ENCODE results near the gene GART. TPM values are rescaled to one million over a fixed set of nuclear protein-coding genes. Genes with fewer than 3 reads are reported as not detected.
A peak's percentile ranks its signal among the peaks of the same experiment; 100 is the strongest.
"Not testable (repeated sequence)": the region's sequence is repeated elsewhere in the genome, so short reads cannot be mapped to it uniquely, and the experiment has no call there.

GART gene
- total and polyA plus RNA-seq, 8 donors, result 10.3 to 37.9 (median 29.7) TPM

DNA sequence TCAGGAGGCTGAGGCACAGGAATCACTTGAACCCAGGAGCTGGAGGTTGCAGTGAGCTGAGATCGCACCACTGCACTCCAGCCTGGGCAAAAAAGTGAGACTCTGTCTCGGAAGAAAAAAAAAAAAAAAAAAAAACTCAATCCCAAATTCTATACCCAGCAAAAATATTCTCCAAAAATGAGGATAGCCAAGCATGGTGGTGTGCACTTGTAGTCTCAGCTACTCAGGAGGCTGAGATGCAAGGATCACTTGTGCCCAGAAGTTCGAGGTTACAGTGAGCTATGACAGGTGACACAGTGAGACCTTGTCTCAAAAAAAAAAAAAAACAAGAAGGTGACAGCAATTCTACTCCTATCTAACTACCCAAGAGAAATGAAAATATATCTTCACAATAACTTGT lies 68.6 kb downstream of the GART start:
- 88 to 98% methylated on average over 3 of the region's 3 CpGs for WGBS, 2 donors
- FAIRE-seq, result no peak

DNA sequence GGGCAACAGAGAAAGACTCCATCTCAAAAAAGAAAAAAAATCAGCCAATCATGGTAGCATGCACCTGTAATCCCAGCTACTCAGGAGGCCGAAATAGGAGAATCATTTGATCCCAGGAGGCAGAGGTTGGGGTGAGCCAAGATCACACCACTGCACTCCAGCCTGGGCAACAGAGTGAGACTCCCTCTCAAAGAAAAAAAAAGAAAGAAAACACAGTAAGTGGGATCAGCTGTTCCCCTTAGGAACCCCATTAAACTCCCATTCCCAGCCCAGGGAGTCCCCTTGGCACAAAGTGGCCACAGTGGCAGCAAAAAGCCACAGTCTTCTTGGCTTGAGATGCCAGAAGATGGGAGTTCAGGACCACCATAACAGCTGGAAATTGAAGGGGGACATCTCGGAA lies 71.2 kb downstream of the GART start:
- FAIRE-seq (no peak), DNase-seq (no peak), ATAC-seq (no peak)
- Histone ChIP-seq H3K36me3 (peaks cover 0 to 1% (median 0%) of the 10 kb centered on the region in 3 donors), H3K4me3 (no peak overlapping the region), H3K9me3 (no peaks in the 10 kb centered on the region), H3K27me3 (no peaks in the 10 kb centered on the region), H3K4me1 (no peaks in the 10 kb centered on the region), H3K27ac (no peak overlapping the region)
- TF ChIP-seq, protein P1, sequence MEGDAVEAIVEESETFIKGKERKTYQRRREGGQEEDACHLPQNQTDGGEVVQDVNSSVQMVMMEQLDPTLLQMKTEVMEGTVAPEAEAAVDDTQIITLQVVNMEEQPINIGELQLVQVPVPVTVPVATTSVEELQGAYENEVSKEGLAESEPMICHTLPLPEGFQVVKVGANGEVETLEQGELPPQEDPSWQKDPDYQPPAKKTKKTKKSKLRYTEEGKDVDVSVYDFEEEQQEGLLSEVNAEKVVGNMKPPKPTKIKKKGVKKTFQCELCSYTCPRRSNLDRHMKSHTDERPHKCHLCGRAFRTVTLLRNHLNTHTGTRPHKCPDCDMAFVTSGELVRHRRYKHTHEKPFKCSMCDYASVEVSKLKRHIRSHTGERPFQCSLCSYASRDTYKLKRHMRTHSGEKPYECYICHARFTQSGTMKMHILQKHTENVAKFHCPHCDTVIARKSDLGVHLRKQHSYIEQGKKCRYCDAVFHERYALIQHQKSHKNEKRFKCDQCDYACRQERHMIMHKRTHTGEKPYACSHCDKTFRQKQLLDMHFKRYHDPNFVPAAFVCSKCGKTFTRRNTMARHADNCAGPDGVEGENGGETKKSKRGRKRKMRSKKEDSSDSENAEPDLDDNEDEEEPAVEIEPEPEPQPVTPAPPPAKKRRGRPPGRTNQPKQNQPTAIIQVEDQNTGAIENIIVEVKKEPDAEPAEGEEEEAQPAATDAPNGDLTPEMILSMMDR (IDR thresholded peaks at IDR 0.05), result no peak
- WGBS, 2 donors, result 95 to 97% methylated on average over 2 of the region's 2 CpGs
- intact Hi-C loops (cut with DNase I), result no loop called here

More for the DNA sequence above, 68.6 kb downstream of the GART start:
- H3K36me3 ChIP-seq, result no peaks in the 10 kb centered on the region
- DNase-seq (no peak), ATAC-seq (no peak)
- H3K4me1 ChIP-seq, result peaks cover 0 to 5% (median 4%) of the 10 kb centered on the region in 3 donors
- intact Hi-C loops (cut with DNase I), result no loop called here
- H3K27ac ChIP-seq, result no peak overlapping the region
- H3K9me3 ChIP-seq, result no peaks in the 10 kb centered on the region
- no peaks in the 10 kb centered on the region for H3K27me3 ChIP-seq
- no peak overlapping the region for H3K4me3 ChIP-seq
- TF ChIP-seq, protein P1 (IDR thresholded peaks at IDR 0.05), result no peak

- ATAC-seq; H3K4me3 ChIP-seq; FAIRE-seq; H3K4me1 ChIP-seq; H3K27me3 ChIP-seq; intact Hi-C loops (cut with DNase I); H3K27ac ChIP-seq; H3K36me3 ChIP-seq; DNase-seq; H3K9me3 ChIP-seq: not testable (repeated sequence)
- 90 to 91% methylated on average over 4 of the region's 4 CpGs for WGBS, 2 donors
Measured at GRCh38 chr21:33469183-33469582, 72.7 kb downstream of the GART start.

DNA sequence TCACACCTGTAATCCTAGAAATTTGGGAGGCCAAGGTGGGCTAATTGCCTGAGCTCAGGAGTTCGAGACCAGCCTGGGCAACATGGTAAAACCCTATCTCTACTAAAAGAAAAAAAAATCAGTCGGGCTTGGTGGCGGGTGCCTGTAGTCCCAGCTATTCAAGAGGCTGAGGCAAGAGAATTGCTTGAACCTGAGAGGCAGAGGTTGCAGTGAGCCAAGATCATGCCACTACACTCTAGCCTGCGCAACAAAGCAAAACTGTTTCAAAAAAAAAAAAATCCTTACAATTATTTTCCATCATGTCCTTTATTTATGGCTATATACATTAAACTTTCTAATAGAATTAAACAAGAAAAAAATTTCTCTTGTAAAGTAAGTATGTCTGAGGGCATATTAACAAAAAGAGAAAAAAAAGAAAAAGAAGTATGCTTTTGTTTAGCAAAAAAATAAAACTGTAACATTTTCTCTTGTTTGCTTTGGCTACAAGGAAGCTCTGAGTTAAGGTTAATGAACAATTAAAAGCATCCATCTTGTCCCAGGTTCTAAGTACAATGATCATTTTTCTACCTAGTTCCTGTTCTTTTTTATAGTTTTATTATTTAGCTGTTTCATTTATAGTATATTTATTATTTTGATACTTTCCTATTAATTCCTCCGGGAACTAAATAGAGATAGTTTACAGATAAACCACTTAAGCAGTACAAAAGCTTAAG lies 80.2 kb downstream of the GART start:
- TF ChIP-seq, protein P1 (IDR thresholded peaks at IDR 0.05), result no peak
- Histone ChIP-seq H3K36me3 (peaks cover 0 to 10% (median 3%) of the 10 kb centered on the region in 3 donors), H3K4me3 (no peak overlapping the region), H3K27me3 (no peaks in the 10 kb centered on the region), H3K4me1 (peaks cover 0 to 3% (median 0%) of the 10 kb centered on the region in 3 donors), H3K27ac (peak overlapping the region in 1 of 4 donors; percentile 33), H3K9me3 (no peaks in the 10 kb centered on the region)
- WGBS, 2 donors, result 71 to 75% methylated on average over 5 of the region's 5 CpGs
- FAIRE-seq (peak; percentile 63), ATAC-seq (peak in 1 of 4 donors; percentile 55), DNase-seq (no peak)
- intact Hi-C loops (cut with DNase I), result no loop called here

DNA sequence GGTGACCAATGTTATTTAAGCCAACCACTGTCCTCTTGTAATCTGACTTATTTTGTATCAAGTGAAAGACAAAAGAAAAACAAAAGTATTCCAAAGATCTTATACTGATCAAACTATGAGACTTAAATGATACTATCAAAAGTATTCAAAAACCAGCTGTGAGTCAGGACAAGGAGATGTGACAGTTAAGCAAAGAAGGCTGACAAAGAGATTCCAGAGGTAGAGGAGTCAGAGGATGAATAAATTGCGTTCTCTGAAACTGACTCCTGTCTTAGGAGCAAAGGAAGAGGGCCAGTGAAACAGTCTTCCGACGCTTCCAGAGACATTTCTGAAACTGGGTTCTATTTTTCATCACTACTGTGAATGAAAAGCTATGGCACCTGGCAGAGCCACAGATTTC lies 83.1 kb downstream of the GART start:
- TF ChIP-seq, protein P1 (IDR thresholded peaks at IDR 0.05), result no peak
- Histone ChIP-seq H3K27ac (no peak overlapping the region), H3K4me3 (no peak overlapping the region), H3K4me1 (peaks cover 0 to 3% (median 0%) of the 10 kb centered on the region in 3 donors), H3K27me3 (no peaks in the 10 kb centered on the region), H3K36me3 (peaks cover 0 to 26% (median 3%) of the 10 kb centered on the region in 3 donors), H3K9me3 (no peaks in the 10 kb centered on the region)
- FAIRE-seq (no peak), ATAC-seq (no peak), DNase-seq (no peak)
- WGBS, 2 donors, result 97% methylated on average over 3 of the region's 3 CpGs
- intact Hi-C loops (cut with DNase I), result no loop called here
